ENCODE data around the gene SPRN.
"Not testable (repeated sequence)": the region's sequence is repeated elsewhere in the genome, so short reads cannot be mapped to it uniquely, and the experiment has no call there.

SPRN gene

DNA sequence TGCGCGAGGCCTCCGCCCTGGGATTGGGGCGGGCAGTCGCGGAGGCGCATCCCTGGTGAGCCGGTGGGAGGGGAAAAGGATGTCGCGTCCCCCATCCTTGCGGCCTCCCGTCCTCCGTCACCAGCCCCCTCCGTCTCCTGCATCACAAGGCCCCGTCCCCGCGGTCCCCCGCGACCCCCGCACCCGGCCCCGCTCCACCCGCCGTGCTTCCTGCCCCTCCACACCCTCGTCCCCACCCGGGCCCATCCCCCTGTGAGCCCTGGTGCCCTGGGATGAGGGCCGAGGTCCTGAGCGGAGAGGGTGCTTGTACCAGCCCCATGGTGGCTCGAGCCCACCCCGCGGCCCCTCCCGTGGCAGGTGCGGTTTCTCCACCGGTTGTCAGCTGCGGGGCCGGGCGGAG, at the start of gene SPRN:
TSS of gene SPRN (minus strand) at position 25 of the 400 bp plus-strand sequence. CDS start 944 bp downstream, outside the sequence.
- not testable (repeated sequence) for DNase-seq (ENCODE audit: low read depth in 2 of 2)

- no peak for DNase-seq (ENCODE audit: low read depth in 2 of 2)
Measured at GRCh38 chr10:133474027-133474426, 49.6 kb upstream of the SPRN start.

DNA sequence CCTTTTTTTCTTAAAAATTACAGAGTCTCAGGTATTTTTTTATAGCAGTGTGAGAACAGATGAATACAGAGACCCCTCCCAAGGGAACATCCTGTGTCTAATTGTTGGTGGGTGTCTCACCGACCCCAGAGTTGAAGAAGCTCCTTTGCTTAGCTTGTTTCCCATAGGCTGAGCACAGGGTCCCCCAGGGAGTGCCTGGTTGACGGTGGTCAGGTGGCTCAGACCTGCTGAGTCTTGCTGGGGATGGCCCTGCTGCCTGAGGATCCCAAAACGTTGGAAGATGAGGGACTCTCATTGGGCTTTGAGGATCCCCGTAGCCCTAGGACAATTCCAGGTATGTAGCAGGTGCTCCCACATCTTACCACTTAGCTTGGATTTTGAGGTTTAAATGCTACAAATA, 48.8 kb upstream of the SPRN start:
- DNase-seq (ENCODE audit: low read depth in 2 of 2), result no peak

DNA sequence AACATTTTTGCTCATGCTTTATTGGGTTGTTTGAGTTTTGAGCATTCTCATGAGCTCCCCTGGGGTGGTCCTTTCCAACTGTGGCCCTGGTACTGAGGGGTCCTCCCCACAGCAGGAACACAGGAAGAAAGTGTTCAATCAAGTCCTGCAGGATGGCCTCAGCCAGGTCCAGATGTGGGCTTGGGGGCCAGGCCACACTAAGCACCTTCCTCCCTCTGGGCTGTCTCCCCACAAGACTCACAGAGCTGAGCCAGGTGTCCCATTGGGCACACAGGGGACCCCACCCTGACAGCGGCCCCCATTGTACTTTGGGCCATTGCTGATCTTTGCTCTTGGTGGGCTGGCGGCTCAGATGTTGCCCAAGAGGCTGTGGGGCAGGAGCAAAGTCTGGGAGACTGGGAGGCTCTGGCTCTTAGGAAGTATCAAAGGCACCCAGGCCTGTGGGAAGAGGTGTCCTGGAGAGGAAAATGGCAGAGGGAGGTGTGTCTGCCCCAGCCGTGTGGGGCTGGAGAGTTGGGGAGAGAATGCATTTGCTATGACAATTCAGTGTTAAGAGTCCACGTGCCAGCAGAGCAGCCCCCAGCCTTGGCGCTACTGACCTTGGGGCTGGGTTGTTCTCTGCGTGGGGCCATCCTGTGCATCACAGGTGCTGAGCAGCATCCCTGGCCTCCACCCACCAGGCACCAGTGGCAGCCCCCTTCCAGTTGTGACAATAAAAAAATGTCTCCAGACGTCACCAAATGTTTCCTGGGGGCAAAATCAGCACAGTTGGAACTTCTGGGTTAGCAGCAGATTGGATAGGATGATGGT, 47.1 kb upstream of the SPRN start:
- DNase-seq (ENCODE audit: low read depth in 2 of 2), result no peak

DNA sequence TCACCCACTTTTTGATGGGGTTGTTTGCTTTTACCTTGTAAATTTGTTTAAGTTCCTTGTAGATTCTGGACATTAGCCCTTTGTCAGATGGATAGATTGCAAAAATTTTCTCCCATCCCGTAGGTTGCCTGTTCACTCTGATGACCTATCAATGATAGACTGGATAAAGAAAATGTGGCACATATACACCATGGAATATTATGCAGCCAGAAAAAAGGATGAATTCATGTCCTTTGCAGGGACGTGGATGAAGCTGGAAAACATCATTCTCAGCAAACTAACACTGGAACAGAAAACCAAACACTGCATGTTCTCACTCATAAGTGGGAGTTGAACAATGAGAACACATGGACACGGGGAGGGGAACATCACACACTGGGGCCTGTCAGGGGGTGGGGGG, 44.8 kb upstream of the SPRN start:
- not testable (repeated sequence) for DNase-seq (ENCODE audit: low read depth in 2 of 2)

DNA sequence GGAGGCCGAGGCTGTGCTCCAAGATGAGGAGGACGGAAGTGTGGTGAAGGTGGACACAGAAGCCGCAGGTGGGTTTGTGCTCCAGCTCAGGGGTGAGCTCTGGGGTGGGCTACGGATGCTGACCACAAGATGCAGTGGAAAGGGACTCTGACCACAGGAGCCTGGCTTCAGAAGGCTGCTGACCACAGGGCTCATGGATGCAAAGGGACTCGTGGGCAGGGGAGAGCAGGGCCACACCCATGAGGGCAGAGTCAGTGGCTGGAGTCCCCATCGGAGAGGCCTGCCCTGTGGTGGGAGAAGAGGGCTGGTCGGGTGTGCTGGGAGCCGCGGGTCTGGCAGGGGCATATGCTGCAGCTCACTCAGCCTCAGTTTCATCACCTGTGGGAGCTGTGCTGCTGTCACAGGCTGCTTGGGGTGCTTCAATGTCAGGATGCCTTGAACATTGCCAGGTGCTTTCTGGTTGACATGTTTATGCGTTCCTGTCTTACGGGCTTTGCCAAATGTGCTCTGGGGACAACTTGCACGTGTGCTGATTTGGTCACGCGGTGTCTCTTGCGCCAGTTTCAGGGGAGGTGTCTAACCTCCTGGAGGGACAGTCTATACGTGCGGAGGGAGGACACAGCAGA, 43.0 kb upstream of the SPRN start:
- DNase-seq (ENCODE audit: low read depth in 2 of 2), result no peak

DNA sequence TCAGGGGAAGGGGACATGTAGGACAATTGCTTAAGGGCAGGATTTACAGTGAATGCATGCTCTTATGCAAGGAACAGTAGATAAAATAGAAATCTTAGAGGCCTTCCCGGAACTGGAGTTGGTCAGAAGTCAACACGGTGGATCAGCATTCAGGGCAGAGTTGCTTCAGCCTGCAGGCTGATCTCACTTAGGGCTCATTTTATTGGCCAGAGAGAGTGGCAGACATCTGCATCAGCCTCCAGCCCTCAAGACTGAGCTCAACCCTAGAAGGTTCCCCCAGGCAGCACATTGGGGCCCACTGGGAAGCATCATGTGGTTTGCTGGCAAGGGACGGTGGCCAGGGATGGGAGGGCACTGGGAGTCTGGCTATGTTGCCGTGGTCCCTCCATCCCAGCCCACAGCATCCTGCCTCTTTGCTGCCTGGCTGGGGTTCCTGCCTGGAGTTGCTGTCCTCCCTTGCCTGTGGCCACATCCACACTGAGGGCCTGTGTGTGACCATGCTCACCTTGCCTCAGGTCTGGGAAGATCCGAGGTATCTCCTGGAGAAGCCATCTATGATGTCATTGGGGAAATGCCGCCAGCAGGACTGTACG, 42.4 kb upstream of the SPRN start:
- DNase-seq (ENCODE audit: low read depth in 2 of 2), result no peak

GRCh38 chr10:133465950-133466474, 41.6 kb upstream of the SPRN start:
- DNase-seq (ENCODE audit: low read depth in 2 of 2), result no peak

DNA sequence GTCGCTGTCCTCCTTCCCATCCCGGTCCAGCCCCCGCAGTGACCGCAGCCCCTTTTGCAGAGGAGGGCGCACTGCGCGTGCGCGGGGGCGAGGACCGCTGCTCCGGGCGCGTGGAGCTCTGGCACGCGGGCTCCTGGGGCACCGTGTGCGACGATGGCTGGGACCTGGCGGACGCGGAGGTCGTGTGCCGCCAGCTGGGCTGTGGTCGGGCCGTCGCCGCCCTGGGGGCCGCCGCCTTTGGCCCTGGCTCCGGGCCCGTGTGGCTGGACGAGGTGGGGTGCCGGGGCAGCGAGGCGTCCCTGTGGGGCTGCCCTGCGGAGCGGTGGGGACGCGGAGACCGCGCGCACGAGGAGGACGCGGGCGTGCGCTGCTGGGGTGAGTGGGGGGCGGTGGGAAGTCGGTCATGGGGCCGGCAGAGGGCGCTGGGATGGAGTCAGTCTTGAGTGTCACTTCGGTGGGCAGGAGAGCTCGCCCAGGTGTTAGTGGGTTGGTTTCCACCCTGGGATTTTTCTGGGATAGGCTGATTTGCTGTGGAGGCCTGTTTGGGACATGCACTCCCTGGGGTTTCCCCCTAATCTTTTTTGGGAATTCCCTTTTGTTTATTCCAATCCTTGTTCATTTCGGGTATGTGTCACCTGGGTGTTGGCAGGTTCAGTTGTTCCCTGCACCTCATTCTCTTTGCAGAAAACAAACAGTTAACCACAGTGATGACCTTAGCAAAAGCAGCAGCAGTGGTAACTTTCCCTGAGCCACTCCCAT, 40.9 kb upstream of the SPRN start:
- no peak for DNase-seq (ENCODE audit: low read depth in 2 of 2)

- no peak for DNase-seq (ENCODE audit: low read depth in 2 of 2)
Measured at GRCh38 chr10:133464582-133465031, 40.2 kb upstream of the SPRN start.

- no peak for DNase-seq (ENCODE audit: low read depth in 2 of 2)
Measured at GRCh38 chr10:133462512-133463305, 38.3 kb upstream of the SPRN start.

- DNase-seq (ENCODE audit: low read depth in 2 of 2), result no peak
Measured at GRCh38 chr10:133461841-133462240, 37.4 kb upstream of the SPRN start.

DNA sequence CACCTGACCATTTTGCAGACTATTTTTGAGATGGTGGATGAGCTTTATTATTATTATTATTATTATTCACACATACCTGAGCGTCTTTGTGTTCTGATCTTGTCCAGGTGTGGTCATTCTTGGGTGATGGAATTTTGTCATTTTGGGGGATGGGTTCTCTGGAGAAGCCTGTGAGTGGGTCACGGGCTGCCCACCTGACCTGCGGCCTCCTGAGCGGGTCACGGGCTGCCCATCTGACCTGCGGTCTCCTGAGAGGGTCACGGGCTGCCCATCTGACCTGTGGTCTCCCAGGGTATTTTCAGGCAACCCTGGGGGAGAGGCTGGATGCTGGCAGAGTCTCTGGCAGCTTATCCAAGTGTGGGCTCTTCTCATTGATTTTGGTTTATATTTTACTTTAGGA, 36.6 kb upstream of the SPRN start:
- no peak for DNase-seq (ENCODE audit: low read depth in 2 of 2)

GRCh38 chr10:133460208-133460769, 35.9 kb upstream of the SPRN start:
- no peak for DNase-seq (ENCODE audit: low read depth in 2 of 2)

DNA sequence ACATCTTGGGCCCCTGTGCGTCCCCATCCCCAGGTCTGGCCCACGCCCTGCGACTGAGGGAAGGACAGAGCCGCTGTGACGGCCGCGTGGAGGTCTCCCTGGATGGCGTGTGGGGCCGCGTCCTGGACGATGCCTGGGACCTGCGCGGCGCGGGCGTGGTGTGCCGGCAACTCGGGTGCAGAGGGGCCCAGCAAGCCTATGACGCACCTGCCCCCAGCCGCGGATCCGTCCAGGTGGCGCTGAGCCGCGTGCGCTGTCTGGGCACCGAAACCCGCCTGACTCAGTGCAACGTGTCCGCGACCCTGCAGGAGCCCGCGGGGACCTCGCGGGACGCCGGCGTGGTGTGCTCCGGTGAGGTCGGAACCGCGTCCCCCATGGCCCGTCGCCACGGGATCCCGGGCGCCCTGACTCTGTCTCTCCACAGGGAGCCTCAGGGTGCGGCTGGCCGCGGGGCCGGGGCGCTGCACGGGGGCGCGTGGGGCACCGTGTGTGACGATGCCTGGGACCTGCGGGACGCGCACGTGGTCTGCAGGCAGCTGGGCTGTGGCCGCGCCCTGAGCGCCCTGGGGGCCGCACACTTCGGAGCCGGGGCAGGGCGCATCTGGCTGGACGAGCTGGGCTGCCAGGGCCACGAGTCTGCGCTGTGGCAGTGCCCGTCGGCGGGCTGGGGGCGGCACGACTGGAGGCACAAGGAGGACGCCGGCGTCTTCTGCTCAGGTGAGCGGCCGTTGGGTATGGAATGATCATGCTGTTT, 35.2 kb upstream of the SPRN start:
- DNase-seq (ENCODE audit: low read depth in 2 of 2), result no peak

DNA sequence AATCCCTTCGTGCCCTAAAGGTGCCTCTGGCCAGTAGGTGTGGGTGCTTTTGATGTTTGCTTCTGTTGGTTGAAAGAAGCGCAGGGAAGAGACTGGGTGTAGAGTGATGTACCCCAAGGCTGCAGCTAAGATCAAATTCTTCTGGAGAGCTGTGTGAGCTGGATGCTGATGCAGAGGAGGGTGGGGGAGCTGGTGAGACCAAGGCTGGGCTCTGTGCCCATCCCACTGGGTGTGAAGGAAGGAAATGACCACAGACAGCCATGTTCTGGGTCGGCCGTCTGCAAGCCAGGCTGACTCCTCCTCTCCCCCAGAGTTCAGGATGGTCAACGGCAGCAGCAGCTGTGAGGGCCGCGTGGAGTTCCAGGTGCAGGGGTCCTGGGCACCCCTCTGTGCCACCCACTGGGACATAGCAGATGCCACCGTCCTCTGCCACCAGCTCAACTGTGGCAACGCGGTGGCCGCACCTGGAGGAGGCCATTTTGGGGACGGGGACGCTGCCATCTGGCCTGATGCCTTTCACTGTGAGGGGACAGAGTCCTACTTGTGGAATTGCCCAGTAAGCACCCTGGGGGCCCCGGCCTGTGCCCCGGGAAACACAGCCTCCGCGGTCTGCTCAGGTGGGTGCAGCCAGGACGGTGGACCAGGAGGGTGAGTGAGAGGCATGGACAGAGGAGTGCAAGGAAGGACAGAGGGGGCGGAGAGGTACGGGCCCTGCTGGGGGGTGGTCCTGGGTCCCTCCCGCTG, 34.5 kb upstream of the SPRN start:
- DNase-seq (ENCODE audit: low read depth in 2 of 2), result no peak

DNA sequence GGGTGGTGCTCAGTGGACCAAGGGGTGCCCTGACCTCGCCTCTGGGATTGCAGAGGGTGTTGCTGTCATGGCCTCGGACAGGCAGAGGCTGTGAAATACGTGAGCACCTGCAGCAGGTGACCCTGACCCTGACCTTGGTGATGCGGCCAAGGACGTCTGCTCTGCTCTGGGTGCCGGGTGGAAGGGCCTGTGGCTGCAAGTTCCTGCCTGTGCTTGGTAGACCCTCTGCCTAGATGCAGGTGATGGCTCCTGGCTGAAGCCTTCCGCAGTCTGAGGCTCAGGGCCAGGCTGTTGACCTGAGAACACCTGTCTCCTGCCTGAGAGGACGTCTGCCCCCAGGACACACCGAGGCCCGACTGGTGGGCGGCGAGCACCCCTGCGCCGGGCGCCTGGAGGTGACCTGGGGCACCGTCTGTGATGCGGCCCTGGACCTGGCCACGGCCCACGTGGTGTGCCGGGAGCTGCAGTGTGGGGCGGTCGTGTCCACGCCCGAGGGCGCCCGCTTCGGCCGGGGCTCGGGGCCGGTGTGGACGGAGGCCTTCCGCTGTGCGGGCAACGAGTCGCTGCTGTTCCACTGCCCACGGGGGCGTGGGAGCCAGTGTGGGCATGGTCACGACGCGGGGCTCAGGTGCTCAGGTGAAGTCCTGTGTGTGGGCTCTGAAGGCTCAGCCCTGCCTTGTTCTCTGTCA, 33.7 kb upstream of the SPRN start:
- no peak for DNase-seq (ENCODE audit: low read depth in 2 of 2)

- DNase-seq (ENCODE audit: low read depth in 2 of 2), result no peak
Measured at GRCh38 chr10:133457100-133457841, 32.8 kb upstream of the SPRN start.
